Measurements from ENCODE around the gene OR4K17.
"Not testable (repeated sequence)": the region's sequence is repeated elsewhere in the genome, so short reads cannot be mapped to it uniquely, and the experiment has no call there.

The OR4K17 gene

GRCh38 chr14:20110438-20110837 is at the start of gene OR4K17:
TSS of gene OR4K17 (plus strand) at chr14:20110739. CDS start at chr14:20117500, 6,761 bp downstream.
- in situ Hi-C loops (cut with MboI; ENCODE audit: low sequenced_read_pairs) = no loop called here

GRCh38 chr14:20092050-20092449 is 18.5 kb upstream of the OR4K17 start:
- in situ Hi-C loops (cut with MboI; ENCODE audit: low sequenced_read_pairs) = no loop called here

- in situ Hi-C loops (cut with MboI; ENCODE audit: low sequenced_read_pairs) = no loop called here
Observed at GRCh38 chr14:20093442-20093841, 17.1 kb upstream of the OR4K17 start.

- in situ Hi-C loops (cut with MboI; ENCODE audit: low sequenced_read_pairs) = not testable (repeated sequence)
Observed at GRCh38 chr14:20098926-20099770, 11.4 kb upstream of the OR4K17 start.

GRCh38 chr14:20112321-20112720 is 1.8 kb downstream of the OR4K17 start:
- in situ Hi-C loops (cut with MboI; ENCODE audit: low sequenced_read_pairs) = no loop called here

- in situ Hi-C loops (cut with MboI; ENCODE audit: low sequenced_read_pairs) = no loop called here
Observed at GRCh38 chr14:20116748-20117147, 6.2 kb downstream of the OR4K17 start.

- in situ Hi-C loops (cut with MboI; ENCODE audit: low sequenced_read_pairs) = no loop called here
Observed at GRCh38 chr14:20118795-20119194, 8.3 kb downstream of the OR4K17 start.

GRCh38 chr14:20138520-20138919 is 28.0 kb downstream of the OR4K17 start, which contains the start of gene OR4N5:
TSS of gene OR4N5 (plus strand) at chr14:20138820. CDS start at chr14:20143736, 4,916 bp downstream.
- in situ Hi-C loops (cut with MboI; ENCODE audit: low sequenced_read_pairs) = no loop called here

GRCh38 chr14:20143911-20144310 is 33.4 kb downstream of the OR4K17 start:
- in situ Hi-C loops (cut with MboI; ENCODE audit: low sequenced_read_pairs) = no loop called here

GRCh38 chr14:20144820-20145219 is 34.3 kb downstream of the OR4K17 start:
- in situ Hi-C loops (cut with MboI; ENCODE audit: low sequenced_read_pairs) = no loop called here

GRCh38 chr14:20164462-20164861 is 53.9 kb downstream of the OR4K17 start:
- in situ Hi-C loops (cut with MboI; ENCODE audit: low sequenced_read_pairs) = no loop called here

- in situ Hi-C loops (cut with MboI; ENCODE audit: low sequenced_read_pairs) = no loop called here
Observed at GRCh38 chr14:20167091-20167490, 56.6 kb downstream of the OR4K17 start.

GRCh38 chr14:20169852-20170251 is 59.3 kb downstream of the OR4K17 start:
- in situ Hi-C loops (cut with MboI; ENCODE audit: low sequenced_read_pairs) = not testable (repeated sequence)
